ENCODE data around the gene ENKUR. TPM values are rescaled to one million over a fixed set of nuclear protein-coding genes. Genes with fewer than 3 reads are reported as not detected.

ENKUR gene
- total RNA-seq, 2 experiments from 2014 or later, result not detected

DNA sequence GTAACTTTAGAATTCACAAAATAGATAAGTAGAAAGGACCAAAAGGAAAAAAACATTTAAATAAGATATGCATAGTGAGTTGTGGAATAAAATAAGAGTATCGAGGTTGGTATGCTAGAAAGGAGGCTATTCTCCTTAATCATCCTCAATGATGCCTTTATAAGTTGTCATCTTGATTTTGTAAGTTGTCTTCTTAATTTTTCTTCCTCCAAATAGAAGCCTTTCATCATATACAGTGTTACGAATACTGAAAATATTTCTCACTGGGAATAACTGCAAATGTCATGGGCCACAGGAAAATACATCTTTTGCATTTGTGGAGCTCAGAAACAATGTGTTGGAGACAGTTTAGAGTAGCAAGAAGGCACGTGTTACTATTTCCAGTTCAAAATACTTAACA lies 32.0 kb downstream of the ENKUR start:
- Mint-ChIP-seq H3K4me3 (no peak overlapping the region), H3K4me1 (ENCODE audit: low read depth) (peaks cover 13% of the 10 kb centered on the region), H3K27me3 (peaks cover 1% of the 10 kb centered on the region), H3K27ac (no peak overlapping the region), H3K9me3 (no peaks in the 10 kb centered on the region), H3K36me3 (ENCODE audit: low read depth) (no peaks in the 10 kb centered on the region)
- CTCF ChIA-PET, result interaction anchor here (0.8 kb wide), 1 partner anchor 341 kb away, joined by 3 read pairs; no protein-coding TSS in a partner anchor
- no peak for TF ChIP-seq CTCF (IDR thresholded peaks at IDR 0.05)
- intact Hi-C loops (cut with micrococcal nuclease), result no loop called here
- ATAC-seq, result no peak
- POLR2A ChIA-PET, result no interaction called here
- DNase-seq, result no peak

DNA sequence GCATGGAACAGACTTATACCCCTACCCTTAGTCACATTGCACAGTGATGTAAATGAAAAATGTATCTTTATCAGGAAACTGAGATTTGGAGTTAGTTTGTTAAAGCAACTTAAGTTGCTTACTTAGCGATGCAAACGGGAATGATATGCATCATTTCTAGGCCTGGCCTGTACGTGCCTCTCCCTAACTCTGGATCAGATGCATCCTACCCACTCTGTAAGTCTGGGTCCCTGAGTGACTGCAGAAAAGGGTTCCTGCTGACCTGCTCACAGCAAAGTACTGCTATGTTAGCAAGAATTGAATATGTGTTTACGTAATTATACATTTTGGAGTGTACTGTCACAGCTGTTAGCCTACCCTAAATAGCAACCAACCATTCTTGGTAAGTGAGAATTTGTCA lies 32.8 kb downstream of the ENKUR start:
- Mint-ChIP-seq H3K27ac (no peak overlapping the region), H3K36me3 (ENCODE audit: low read depth) (no peaks in the 10 kb centered on the region), H3K27me3 (peaks cover 1% of the 10 kb centered on the region), H3K4me1 (ENCODE audit: low read depth) (peaks cover 16% of the 10 kb centered on the region), H3K9me3 (no peaks in the 10 kb centered on the region), H3K4me3 (no peak overlapping the region)
- no peak for TF ChIP-seq CTCF (IDR thresholded peaks at IDR 0.05)
- DNase-seq (no peak), ATAC-seq (no peak)
- POLR2A ChIA-PET, result no interaction called here
- intact Hi-C loops (cut with micrococcal nuclease), result no loop called here
- CTCF ChIA-PET, result interaction anchor here (0.8 kb wide), 1 partner anchor 340 kb away, joined by 3 read pairs; no protein-coding TSS in a partner anchor

- POLR2A ChIA-PET, result no interaction called here
- Mint-ChIP-seq H3K9me3 (no peaks in the 10 kb centered on the region), H3K4me3 (no peak overlapping the region), H3K27ac (no peak overlapping the region), H3K27me3 (peaks cover 1% of the 10 kb centered on the region), H3K36me3 (ENCODE audit: low read depth) (no peaks in the 10 kb centered on the region), H3K4me1 (ENCODE audit: low read depth) (peaks cover 16% of the 10 kb centered on the region)
- TF ChIP-seq CTCF (IDR thresholded peaks at IDR 0.05), result no peak
- intact Hi-C loops (cut with micrococcal nuclease), result no loop called here
- CTCF ChIA-PET, result interaction anchor here (0.9 kb wide), 2 partner anchors 98 to 100 kb away, joined by 4 read pairs; no protein-coding TSS in a partner anchor
- DNase-seq (no peak), ATAC-seq (no peak)
These were observed 33.4 kb downstream of the ENKUR start for GRCh38 chr10:24982319-24983112.

- POLR2A ChIA-PET, result no interaction called here
- no peak for DNase-seq
- Mint-ChIP-seq H3K4me3 (no peak overlapping the region), H3K4me1 (ENCODE audit: low read depth) (peaks cover 16% of the 10 kb centered on the region), H3K27ac (no peak overlapping the region), H3K36me3 (ENCODE audit: low read depth) (no peaks in the 10 kb centered on the region), H3K9me3 (no peaks in the 10 kb centered on the region), H3K27me3 (peaks cover 1% of the 10 kb centered on the region)
- TF ChIP-seq CTCF (IDR thresholded peaks at IDR 0.05), result no peak
- no peak for ATAC-seq
- intact Hi-C loops (cut with micrococcal nuclease), result no loop called here
- CTCF ChIA-PET, result interaction anchor here (0.8 to 1.1 kb wide), 2 partner anchors 9 to 266 kb away, joined by 3 read pairs; no protein-coding TSS in a partner anchor
These were observed 34.7 kb downstream of the ENKUR start for GRCh38 chr10:24981161-24981710.

- peaks cover 16% of the 10 kb centered on the region for H3K4me1 Mint-ChIP-seq (ENCODE audit: low read depth)
- H3K36me3 Mint-ChIP-seq (ENCODE audit: low read depth), result no peaks in the 10 kb centered on the region
- H3K27ac Mint-ChIP-seq, result no peak overlapping the region
- H3K9me3 Mint-ChIP-seq, result no peaks in the 10 kb centered on the region
- ChIA-PET POLR2A (no interaction called here), CTCF (no interaction called here)
- TF ChIP-seq CTCF (IDR thresholded peaks at IDR 0.05), result no peak
- ATAC-seq (no peak), DNase-seq (no peak)
- intact Hi-C loops (cut with micrococcal nuclease), result no loop called here
- peaks cover 1% of the 10 kb centered on the region for H3K27me3 Mint-ChIP-seq
- H3K4me3 Mint-ChIP-seq, result no peak overlapping the region
These were observed 36.3 kb downstream of the ENKUR start for GRCh38 chr10:24979685-24980084.

Measured in activated CD8-positive, alpha-beta T cell treated with anti-CD3 and anti-CD28 coated beads for 36 hours (primary cell).